GM12873 (cell line): ENCODE results near the gene SLC7A5.

ENCODE experiments used
- CTCF ChIP-seq: IDR thresholded peaks from 2 replicates; pipeline ENCODE4 v1.5.1; 2012; ENCODE audit warnings: low read depth, mild to moderate bottlenecking, moderate library complexity, low read length, control low read depth; ENCODE audit not compliant: insufficient read depth; ENCODE audit errors: missing control alignments

The SLC7A5 gene

GRCh38 chr16:87844809-87845208 lies 24.5 kb downstream of the SLC7A5 start:
- no peak for TF ChIP-seq CTCF

GRCh38 chr16:87844120-87844733 lies 25.1 kb downstream of the SLC7A5 start:
- TF ChIP-seq CTCF = no peak

DNA sequence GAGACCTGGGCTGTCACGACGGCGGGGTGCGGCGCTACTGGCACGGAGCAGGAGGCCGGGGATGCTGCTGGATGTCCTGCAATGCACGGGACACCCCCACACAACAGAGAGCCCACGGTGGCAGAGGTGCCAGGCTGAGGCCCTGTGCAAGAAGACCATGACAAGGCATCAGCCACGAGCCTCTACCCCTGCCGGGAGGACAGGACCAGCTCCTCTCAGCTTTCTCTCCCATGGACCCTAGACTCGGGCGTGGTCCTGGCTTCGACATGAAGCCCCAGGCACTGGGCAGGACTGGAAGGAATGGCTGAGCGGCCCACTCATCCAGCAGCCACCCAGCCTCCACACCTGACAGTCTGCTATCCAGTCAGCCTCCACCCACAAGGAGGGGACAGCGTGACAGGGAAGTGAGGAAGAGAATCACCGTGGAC lies 25.6 kb downstream of the SLC7A5 start:
- TF ChIP-seq CTCF = no peak

GRCh38 chr16:87842209-87842869 lies 27.0 kb downstream of the SLC7A5 start:
- no peak for TF ChIP-seq CTCF

GRCh38 chr16:87841340-87842208 lies 27.7 kb downstream of the SLC7A5 start:
- TF ChIP-seq CTCF = no peak

DNA sequence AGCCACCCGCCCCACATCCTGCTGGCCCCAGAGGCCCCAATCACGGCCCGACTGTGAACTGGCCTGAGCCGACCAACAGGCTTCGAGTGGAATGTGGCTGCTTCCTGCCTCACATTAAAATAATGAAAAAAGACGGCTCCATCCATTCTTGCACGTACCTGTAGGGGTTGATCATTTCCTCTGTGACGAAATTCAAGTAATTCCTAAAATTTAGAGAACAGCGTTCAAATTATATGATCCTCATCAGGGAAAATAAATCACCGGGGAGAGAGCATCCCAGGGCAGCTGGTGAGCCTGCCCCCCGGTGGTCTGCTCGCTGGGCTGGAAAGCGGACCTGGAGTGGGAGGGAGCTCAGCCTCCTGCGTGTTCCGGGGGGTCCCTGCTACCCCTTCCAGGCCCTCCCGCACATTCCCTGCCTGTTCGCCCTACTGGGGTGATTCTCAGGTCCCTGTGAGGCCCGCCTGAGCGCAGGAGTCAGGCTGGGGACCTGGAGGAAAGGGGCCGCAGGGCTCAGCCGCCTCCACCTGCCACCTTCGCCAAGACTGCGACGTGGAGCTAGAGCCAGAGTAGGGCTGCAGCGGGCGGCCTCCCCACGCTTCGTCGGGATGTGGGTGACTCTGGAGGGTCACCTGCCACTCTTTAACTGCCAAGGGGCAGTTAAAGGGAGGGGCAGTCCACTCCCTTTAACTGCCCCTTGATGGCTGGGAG lies 28.9 kb downstream of the SLC7A5 start:
- no peak for TF ChIP-seq CTCF
